ENCODE results near the gene TRAPPC14.
A peak's percentile ranks its signal among the peaks of the same experiment; 100 is the strongest.

The TRAPPC14 gene

GRCh38 chr7:100142461-100142860 lies 16.1 kb downstream of the TRAPPC14 start:
- TF ChIP-seq CTBP1 (IDR thresholded peaks at IDR 0.05; ENCODE audit: borderline replicate concordance) (no peak), FOXA1 (IDR thresholded peaks at IDR 0.05) (no peak), TARDBP (IDR thresholded peaks at IDR 0.05) (no peak), FOXK2 (IDR thresholded peaks at IDR 0.05) (no peak), HDGF (IDR thresholded peaks at IDR 0.05; ENCODE audit: borderline replicate concordance) (no peak), LEF1 (IDR thresholded peaks at IDR 0.05; ENCODE audit: borderline replicate concordance) (no peak), SP1 (IDR thresholded peaks at IDR 0.05) (no peak), ARNT (IDR thresholded peaks at IDR 0.05) (no peak), ZNF384 (IDR thresholded peaks at IDR 0.05) (no peak), PKNOX1 (IDR thresholded peaks at IDR 0.05) (no peak), SUZ12 (IDR thresholded peaks at IDR 0.05) (no peak), ELF4 (IDR thresholded peaks at IDR 0.05) (no peak)
- DNase-seq (ENCODE audit: extremely low spot score) = no peak
- CTCF ChIA-PET = interaction anchor here (0.5 to 3.0 kb wide), 3 partner anchors 8 to 17 kb away, joined by 3 to 8 read pairs (median 3); no protein-coding TSS in a partner anchor
- POLR2A ChIA-PET = no interaction called here

GRCh38 chr7:100141555-100141949 lies 17.0 kb downstream of the TRAPPC14 start:
- ChIA-PET POLR2A (interaction anchor here (1.1 kb wide), 1 partner anchor 13 kb away, joined by 3 read pairs; no protein-coding TSS in a partner anchor), CTCF (interaction anchor here (1.5 to 3.0 kb wide), 3 partner anchors 9 to 17 kb away, joined by 3 to 10 read pairs (median 8); no protein-coding TSS in a partner anchor)
- TF ChIP-seq CTBP1 (IDR thresholded peaks at IDR 0.05; ENCODE audit: borderline replicate concordance) (no peak), NFRKB (IDR thresholded peaks at IDR 0.05) (no peak), L3MBTL2 (conservative IDR thresholded peaks at IDR 0.05) (no peak), SP1 (IDR thresholded peaks at IDR 0.05) (no peak), PKNOX1 (IDR thresholded peaks at IDR 0.05) (no peak), FOXK2 (IDR thresholded peaks at IDR 0.05) (no peak), ARNT (IDR thresholded peaks at IDR 0.05) (no peak), ELF4 (IDR thresholded peaks at IDR 0.05) (no peak), LEF1 (IDR thresholded peaks at IDR 0.05; ENCODE audit: borderline replicate concordance) (no peak), FOXA1 (IDR thresholded peaks at IDR 0.05) (no peak), BHLHE40 (IDR thresholded peaks at IDR 0.05; ENCODE audit: borderline replicate concordance) (no peak)
- no peak for DNase-seq (ENCODE audit: extremely low spot score)

- DNase-seq (ENCODE audit: extremely low spot score) = no peak
- ChIA-PET POLR2A (interaction anchor here (1.1 to 2.0 kb wide), 3 partner anchors 8 to 11 kb away, joined by 3 to 8 read pairs (median 7); partner anchors contain the start of genes LAMTOR4 and MBLAC1), CTCF (interaction anchor here (1.0 kb wide), 1 partner anchor 8 kb away, joined by 5 read pairs; no protein-coding TSS in a partner anchor)
- TF ChIP-seq HDGF (IDR thresholded peaks at IDR 0.05; ENCODE audit: borderline replicate concordance) (no peak), ELF4 (IDR thresholded peaks at IDR 0.05) (no peak), FOXK2 (IDR thresholded peaks at IDR 0.05) (no peak), NFRKB (IDR thresholded peaks at IDR 0.05) (no peak), SUZ12 (IDR thresholded peaks at IDR 0.05) (no peak), PKNOX1 (IDR thresholded peaks at IDR 0.05) (no peak), SP1 (IDR thresholded peaks at IDR 0.05) (no peak), ARNT (IDR thresholded peaks at IDR 0.05) (no peak), TARDBP (IDR thresholded peaks at IDR 0.05) (no peak), FOXA1 (IDR thresholded peaks at IDR 0.05) (no peak)
Measured at GRCh38 chr7:100137851-100138760, 20.4 kb downstream of the TRAPPC14 start.

- no peak for TF ChIP-seq FOXK2 (IDR thresholded peaks at IDR 0.05)
- TF ChIP-seq CTBP1 (IDR thresholded peaks at IDR 0.05; ENCODE audit: borderline replicate concordance) = no peak
- TF ChIP-seq TARDBP (IDR thresholded peaks at IDR 0.05) = no peak
- no peak for TF ChIP-seq FOXA1 (IDR thresholded peaks at IDR 0.05)
- TF ChIP-seq NFRKB (IDR thresholded peaks at IDR 0.05) = no peak
- TF ChIP-seq BHLHE40 (IDR thresholded peaks at IDR 0.05; ENCODE audit: borderline replicate concordance) = no peak
- no peak for TF ChIP-seq ZNF384 (IDR thresholded peaks at IDR 0.05)
- no peak for TF ChIP-seq LEF1 (IDR thresholded peaks at IDR 0.05; ENCODE audit: borderline replicate concordance)
- TF ChIP-seq SUZ12 (IDR thresholded peaks at IDR 0.05) = no peak
- no peak for TF ChIP-seq L3MBTL2 (conservative IDR thresholded peaks at IDR 0.05)
- no peak for TF ChIP-seq SP1 (IDR thresholded peaks at IDR 0.05)
- TF ChIP-seq PKNOX1 (IDR thresholded peaks at IDR 0.05) = no peak
- no peak for TF ChIP-seq ARNT (IDR thresholded peaks at IDR 0.05)
- no peak for TF ChIP-seq ELF4 (IDR thresholded peaks at IDR 0.05)
- TF ChIP-seq HDGF (IDR thresholded peaks at IDR 0.05; ENCODE audit: borderline replicate concordance) = no peak
- DNase-seq (ENCODE audit: extremely low spot score) = peak; percentile 78
- ChIA-PET POLR2A (interaction anchor here (0.7 to 1.4 kb wide), 5 partner anchors 16 to 214 kb away, joined by 3 to 9 read pairs (median 3); partner anchors contain the start of genes AP4M1, LAMTOR4 and MCM7), CTCF (interaction anchor here (0.6 to 1.9 kb wide), 14 partner anchors 8 to 279 kb away, joined by 3 to 13 read pairs (median 6); partner anchors contain the start of genes LAMTOR4 and PVRIG)
Measured at GRCh38 chr7:100132697-100133151, 25.8 kb downstream of the TRAPPC14 start.

GRCh38 chr7:100132126-100132525 lies 26.4 kb downstream of the TRAPPC14 start:
- ChIA-PET POLR2A (interaction anchor here (0.7 to 1.4 kb wide), 5 partner anchors 16 to 215 kb away, joined by 3 to 9 read pairs (median 3); partner anchors contain the start of genes AP4M1, LAMTOR4 and MCM7), CTCF (interaction anchor here (0.6 to 1.9 kb wide), 11 partner anchors 9 to 279 kb away, joined by 3 to 13 read pairs (median 6); partner anchors contain the start of gene PVRIG)
- no peak for TF ChIP-seq LEF1 (IDR thresholded peaks at IDR 0.05; ENCODE audit: borderline replicate concordance)
- no peak for TF ChIP-seq FOXM1 (IDR thresholded peaks at IDR 0.05; ENCODE audit: borderline replicate concordance)
- no peak for TF ChIP-seq SP1 (IDR thresholded peaks at IDR 0.05)
- TF ChIP-seq L3MBTL2 (conservative IDR thresholded peaks at IDR 0.05) = no peak
- TF ChIP-seq CTBP1 (IDR thresholded peaks at IDR 0.05; ENCODE audit: borderline replicate concordance) = no peak
- TF ChIP-seq ZNF384 (IDR thresholded peaks at IDR 0.05) = no peak
- no peak for TF ChIP-seq FOXA1 (IDR thresholded peaks at IDR 0.05)
- TF ChIP-seq FOXK2 (IDR thresholded peaks at IDR 0.05) = no peak
- TF ChIP-seq TARDBP (IDR thresholded peaks at IDR 0.05) = no peak
- no peak for TF ChIP-seq HDGF (IDR thresholded peaks at IDR 0.05; ENCODE audit: borderline replicate concordance)
- TF ChIP-seq PKNOX1 (IDR thresholded peaks at IDR 0.05) = no peak
- no peak for TF ChIP-seq ELF4 (IDR thresholded peaks at IDR 0.05)
- no peak for TF ChIP-seq BHLHE40 (IDR thresholded peaks at IDR 0.05; ENCODE audit: borderline replicate concordance)
- no peak for TF ChIP-seq SUZ12 (IDR thresholded peaks at IDR 0.05)
- no peak for TF ChIP-seq ARNT (IDR thresholded peaks at IDR 0.05)

More at GRCh38 chr7:100132126-100132525, 26.4 kb downstream of the TRAPPC14 start:
- no peak for DNase-seq (ENCODE audit: extremely low spot score)
